GM19324 (cell line): Measurements from ENCODE around the gene RSU1.

ENCODE experiments used
- ATAC-seq: cut with Tn5 transposase; IDR thresholded peaks from one replicate; pipeline ENCODE4 v1.9.1; 2021; ENCODE audit warnings: mild to moderate bottlenecking, moderate library complexity; ENCODE audit not compliant: unreplicated experiment, low FRiP score

Gene RSU1

DNA sequence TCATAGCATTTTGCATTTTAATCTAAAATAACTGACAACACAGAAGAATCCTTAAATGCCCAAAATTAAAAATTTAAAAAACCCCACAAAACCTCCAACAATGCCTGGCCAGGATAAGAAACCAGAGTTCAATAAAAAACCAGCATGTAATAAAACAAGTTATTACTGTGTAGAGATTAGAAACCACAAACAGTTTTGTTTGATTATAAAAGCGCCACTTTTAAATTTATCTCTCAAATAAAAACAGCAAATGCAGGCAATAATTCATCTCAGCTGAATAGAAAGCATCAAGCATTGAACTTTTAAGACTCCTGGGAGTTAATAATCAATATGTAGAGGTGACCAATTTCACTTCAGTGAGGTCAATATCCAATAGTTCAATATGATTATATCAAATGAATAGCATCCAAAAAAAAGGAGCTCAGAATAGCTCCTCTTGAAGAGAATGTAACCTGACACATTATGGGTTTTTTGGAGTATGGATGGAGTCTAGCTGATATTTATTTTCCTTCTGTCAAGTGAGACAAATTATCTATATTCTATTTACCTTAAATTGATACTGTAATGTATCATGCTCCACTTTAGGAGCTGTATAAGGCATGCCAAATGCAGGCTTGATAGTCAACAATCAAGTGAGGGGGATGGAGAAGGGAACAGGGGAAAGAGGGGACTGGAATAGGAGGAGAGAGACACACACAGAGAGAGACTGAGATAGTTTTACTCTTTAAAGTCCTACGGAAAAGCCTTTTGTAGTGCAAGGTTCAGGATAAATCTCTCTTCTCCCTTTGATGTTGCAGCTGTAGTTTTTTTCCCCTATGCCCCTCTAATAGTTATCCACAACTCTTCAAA, 130.9 kb downstream of the RSU1 start:
- ATAC-seq: no peak

DNA sequence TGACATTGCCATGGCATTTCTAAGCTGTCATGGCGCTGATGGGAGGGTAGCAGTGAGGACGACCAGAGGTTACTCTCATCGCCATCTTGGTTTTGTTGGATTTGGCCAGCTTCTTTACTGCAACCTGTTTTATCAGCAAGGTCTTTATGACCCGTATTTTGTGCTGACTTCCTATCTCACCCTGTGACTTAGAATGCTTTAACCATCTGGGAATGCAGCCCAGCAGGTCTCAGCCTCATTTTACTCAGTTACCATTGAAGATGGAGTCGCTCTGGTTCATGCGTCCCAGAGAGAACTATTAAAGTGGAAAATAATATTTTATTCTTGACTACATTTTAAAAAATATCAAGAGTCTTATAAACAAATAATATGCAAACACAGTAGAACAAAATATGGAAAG, 131.7 kb downstream of the RSU1 start:
- no peak for ATAC-seq

- no peak for ATAC-seq
Observed at GRCh38 chr10:16681521-16681920, 135.7 kb downstream of the RSU1 start.

DNA sequence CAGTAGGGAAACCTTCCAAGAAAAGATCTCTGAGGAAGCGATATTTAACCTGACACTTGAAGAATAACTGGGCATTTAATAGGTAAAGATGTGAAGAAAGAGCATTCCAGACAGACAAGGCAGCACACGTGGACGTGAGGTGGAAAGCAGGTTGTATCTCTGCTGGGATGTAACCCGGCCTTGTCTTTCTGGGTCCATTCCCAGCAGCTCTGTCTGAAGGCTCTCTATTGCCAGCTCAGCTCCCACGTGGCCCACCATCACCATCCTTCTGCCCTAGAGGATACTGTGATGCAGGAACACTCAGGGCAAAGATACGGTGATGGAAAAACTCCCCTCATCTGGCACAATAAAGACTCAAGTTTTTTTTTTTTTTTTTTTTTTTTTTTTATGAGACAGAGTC, 137.7 kb downstream of the RSU1 start:
- no peak for ATAC-seq

DNA sequence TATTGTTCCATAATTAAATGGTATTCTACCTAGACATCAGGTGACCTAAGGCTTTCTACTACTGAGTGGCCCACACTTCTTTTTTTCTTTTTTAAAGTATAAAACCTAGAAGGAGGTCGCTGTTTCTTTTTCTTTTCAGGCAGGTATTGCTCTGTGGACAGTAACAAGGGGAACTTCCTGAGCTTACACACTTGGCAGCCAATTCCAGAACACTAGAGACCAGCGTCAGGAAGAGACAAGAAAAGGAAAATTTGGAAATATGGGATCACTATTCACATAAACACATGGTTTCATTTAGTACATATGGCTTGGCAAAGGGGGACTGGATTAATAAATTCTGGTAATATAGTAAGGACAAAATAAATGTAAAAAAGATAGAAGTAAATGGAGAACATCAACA, 141.9 kb downstream of the RSU1 start:
- ATAC-seq: no peak

- no peak for ATAC-seq
Observed at GRCh38 chr10:16674147-16674703, 143.0 kb downstream of the RSU1 start.

GRCh38 chr10:16673443-16673842, 143.8 kb downstream of the RSU1 start:
- no peak for ATAC-seq

GRCh38 chr10:16663444-16663843, 153.8 kb downstream of the RSU1 start:
- ATAC-seq: no peak

DNA sequence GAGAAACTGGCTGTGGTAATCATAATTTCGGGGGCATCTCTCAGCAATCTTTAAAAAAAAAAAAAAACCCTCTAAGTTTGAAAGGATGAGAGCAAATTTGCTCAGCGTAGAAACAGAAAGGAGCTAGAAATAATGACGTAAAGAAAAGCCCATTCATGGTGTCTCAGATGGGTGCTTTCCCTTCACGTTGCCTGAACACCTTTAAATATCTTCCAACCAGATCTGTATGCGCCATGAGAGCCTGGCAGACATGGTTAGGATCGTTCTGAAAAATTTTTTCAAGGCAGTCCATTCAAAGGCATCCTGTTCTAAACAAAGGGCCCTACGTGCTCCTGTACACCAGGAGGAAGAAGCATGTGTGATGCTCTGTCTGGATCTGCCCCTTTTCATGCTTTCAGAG, 154.3 kb downstream of the RSU1 start:
- no peak for ATAC-seq

- no peak for ATAC-seq
Observed at GRCh38 chr10:16656895-16657294, 160.3 kb downstream of the RSU1 start.

GRCh38 chr10:16653224-16653623, 164.0 kb downstream of the RSU1 start:
- no peak for ATAC-seq

- ATAC-seq: no peak
Observed at GRCh38 chr10:16652154-16652553, 165.1 kb downstream of the RSU1 start.

- no peak for ATAC-seq
Observed at GRCh38 chr10:16649757-16650156, 167.5 kb downstream of the RSU1 start.

DNA sequence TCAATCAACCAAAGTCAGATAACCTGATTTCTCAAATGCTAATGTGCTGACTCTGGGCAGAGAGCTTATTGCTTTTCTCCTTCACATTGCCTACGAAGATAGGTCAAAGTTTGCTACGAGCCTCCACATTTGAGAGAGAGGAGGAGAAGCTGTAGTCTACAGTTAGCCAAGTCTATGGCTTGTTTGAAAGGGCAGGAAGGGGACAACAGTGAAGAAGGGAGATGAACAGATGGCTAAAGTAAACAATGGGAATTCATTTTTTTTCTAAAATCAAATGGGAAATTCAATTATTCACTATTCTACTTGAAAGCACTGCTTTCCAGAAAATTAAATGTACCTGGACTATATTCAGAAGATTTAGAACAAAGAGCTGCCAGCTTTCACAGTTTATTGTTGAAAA, 168.9 kb downstream of the RSU1 start:
- no peak for ATAC-seq

DNA sequence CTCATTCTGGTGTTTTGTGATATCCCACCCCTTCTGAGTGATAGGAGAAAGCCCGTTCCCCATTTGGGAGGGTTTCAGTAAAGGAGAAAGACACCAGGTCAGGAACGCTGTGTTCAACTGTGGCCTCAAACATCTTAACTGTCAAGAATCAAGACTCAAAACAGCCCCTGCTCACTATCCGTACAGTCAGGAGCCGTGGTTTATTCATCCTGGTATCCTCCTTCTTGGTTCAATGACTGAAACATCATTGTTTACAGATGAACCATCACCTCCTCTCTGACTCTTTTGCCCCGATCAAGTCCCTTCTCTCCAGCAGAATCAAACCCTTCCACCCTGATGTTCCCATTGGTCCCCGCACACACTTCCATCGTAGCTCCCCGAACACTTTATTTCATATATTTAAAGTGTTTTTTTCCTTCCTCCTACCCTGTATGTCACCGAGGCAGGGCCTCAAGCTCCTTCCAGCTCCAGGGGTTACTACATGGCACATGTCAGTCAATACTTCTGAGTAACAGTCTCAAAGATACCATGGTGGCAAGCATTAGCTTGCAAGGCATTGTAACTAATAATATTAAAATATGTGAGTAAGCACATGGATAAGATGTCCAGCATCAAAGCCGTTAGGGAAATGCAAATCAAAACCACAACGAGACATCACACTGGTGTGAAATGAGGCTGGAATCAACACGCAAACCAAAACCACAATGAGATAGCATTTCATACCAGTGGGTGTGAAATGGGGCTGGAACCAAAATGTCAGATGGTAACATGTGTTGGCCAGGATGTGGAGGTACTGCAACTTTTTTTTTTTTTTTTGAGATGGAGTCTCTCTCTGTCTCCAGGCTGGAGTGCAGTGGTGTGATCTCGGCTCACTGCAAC, 170.8 kb downstream of the RSU1 start:
- no peak for ATAC-seq

GRCh38 chr10:16644146-16644545, 173.1 kb downstream of the RSU1 start:
- ATAC-seq: no peak

- no peak for ATAC-seq
Observed at GRCh38 chr10:16643502-16643901, 173.7 kb downstream of the RSU1 start.

DNA sequence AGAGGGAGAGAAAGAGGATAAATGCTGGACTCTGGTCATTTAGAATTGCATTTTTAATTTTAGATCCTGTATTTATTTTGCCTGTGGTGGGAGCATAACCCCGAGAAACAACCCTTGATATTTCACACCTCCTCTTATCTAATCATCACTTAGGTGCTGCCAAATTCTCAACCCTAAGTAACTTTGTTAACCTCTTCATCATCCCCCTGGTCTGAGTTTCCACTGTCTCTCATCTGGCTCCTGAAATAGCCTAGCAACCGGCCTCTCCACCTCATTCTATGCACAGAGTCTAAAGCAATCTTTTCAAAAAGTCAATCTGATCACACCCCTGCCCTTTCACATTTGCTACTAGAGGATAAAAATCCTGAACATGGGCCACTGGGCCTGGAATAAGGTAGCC, 177.1 kb downstream of the RSU1 start:
- ATAC-seq: no peak

DNA sequence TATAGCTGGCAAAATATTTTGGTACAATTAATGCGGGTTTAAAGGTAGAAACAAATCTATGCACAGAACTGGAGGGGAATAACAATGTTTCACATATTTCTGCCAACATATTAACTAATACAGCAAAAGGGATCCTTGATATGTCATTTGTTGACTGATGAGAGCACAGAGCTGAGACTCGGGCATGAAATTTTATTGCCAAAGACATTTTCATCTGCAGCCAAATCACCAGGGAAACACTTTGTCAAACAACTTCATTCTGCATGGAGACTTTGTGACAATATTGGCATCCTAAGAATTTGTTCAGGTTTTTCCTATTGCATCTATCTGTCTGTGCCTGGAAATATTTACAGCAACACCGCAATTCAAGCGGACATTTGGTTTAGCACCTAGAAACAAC, 177.8 kb downstream of the RSU1 start:
- ATAC-seq: no peak

- ATAC-seq: no peak
Observed at GRCh38 chr10:16632996-16633395, 184.2 kb downstream of the RSU1 start.

DNA sequence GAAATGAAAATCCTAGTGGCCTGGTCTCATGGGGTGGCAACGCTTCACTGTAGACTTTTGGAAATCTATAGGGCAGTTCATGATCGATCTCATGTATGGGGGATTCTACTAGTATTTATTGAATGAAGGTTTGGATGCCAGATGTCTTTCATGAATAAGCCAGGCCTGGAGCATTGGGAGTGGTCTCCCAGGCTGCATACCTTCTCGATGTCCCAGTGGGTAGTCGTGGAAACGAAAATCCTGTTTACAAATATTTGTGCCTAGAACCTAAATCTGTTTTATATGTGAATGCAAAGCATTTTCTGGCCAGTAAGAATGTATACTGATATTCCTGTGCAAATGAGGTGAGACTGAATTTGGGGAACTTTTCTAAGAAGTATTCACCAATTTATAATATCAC, 190.5 kb downstream of the RSU1 start:
- ATAC-seq: no peak
